Measurements from ENCODE around the gene CDC6.

The CDC6 gene

GRCh38 chr17:40343219-40344119, 55.8 kb downstream of the CDC6 start:
- no peak for DNase-seq (ENCODE audit: extremely low spot score)
- ChIA-PET POLR2A (interaction anchor here (0.9 to 1.2 kb wide), 3 partner anchors 8 to 27 kb away, joined by 3 to 4 read pairs (median 3); no protein-coding TSS in a partner anchor), CTCF (interaction anchor here (0.6 to 3.0 kb wide), 3 partner anchors 11 to 133 kb away, joined by 4 to 17 read pairs (median 4); no protein-coding TSS in a partner anchor)
- TF ChIP-seq ZNF384 (IDR thresholded peaks at IDR 0.05) (no peak), L3MBTL2 (conservative IDR thresholded peaks at IDR 0.05) (no peak), ARNT (IDR thresholded peaks at IDR 0.05) (no peak), HDGF (IDR thresholded peaks at IDR 0.05; ENCODE audit: borderline replicate concordance) (no peak), SP1 (IDR thresholded peaks at IDR 0.05) (no peak), BHLHE40 (IDR thresholded peaks at IDR 0.05; ENCODE audit: borderline replicate concordance) (no peak), TARDBP (IDR thresholded peaks at IDR 0.05) (no peak), FOXM1 (IDR thresholded peaks at IDR 0.05; ENCODE audit: borderline replicate concordance) (no peak), FOXK2 (IDR thresholded peaks at IDR 0.05) (no peak), FOXA1 (IDR thresholded peaks at IDR 0.05) (no peak), LEF1 (IDR thresholded peaks at IDR 0.05; ENCODE audit: borderline replicate concordance) (no peak), ELF4 (IDR thresholded peaks at IDR 0.05) (no peak)

GRCh38 chr17:40344421-40345160, 56.9 kb downstream of the CDC6 start:
- POLR2A ChIA-PET = interaction anchor here (0.5 to 1.8 kb wide), 6 partner anchors 27 to 204 kb away, joined by 3 to 10 read pairs (median 4); partner anchors contain the start of gene CASC3
- TF ChIP-seq FOXA1 (IDR thresholded peaks at IDR 0.05) (no peak), BHLHE40 (IDR thresholded peaks at IDR 0.05; ENCODE audit: borderline replicate concordance) (no peak), ARNT (IDR thresholded peaks at IDR 0.05) (no peak), NFRKB (IDR thresholded peaks at IDR 0.05) (no peak), HDGF (IDR thresholded peaks at IDR 0.05; ENCODE audit: borderline replicate concordance) (no peak), SP1 (IDR thresholded peaks at IDR 0.05) (no peak), FOXK2 (IDR thresholded peaks at IDR 0.05) (no peak)
- DNase-seq (ENCODE audit: extremely low spot score) = no peak
- CTCF ChIA-PET = interaction anchor here (0.9 to 3.0 kb wide), 3 partner anchors 10 to 42 kb away, joined by 3 to 17 read pairs (median 4); no protein-coding TSS in a partner anchor

- DNase-seq (ENCODE audit: extremely low spot score) = no peak
- TF ChIP-seq ZNF384 (IDR thresholded peaks at IDR 0.05) (no peak), ELF4 (IDR thresholded peaks at IDR 0.05) (no peak), NFRKB (IDR thresholded peaks at IDR 0.05) (no peak), TARDBP (IDR thresholded peaks at IDR 0.05) (no peak), FOXK2 (IDR thresholded peaks at IDR 0.05) (no peak), BHLHE40 (IDR thresholded peaks at IDR 0.05; ENCODE audit: borderline replicate concordance) (no peak)
- POLR2A ChIA-PET = interaction anchor here (0.7 to 1.8 kb wide), 7 partner anchors 10 to 57 kb away, joined by 3 to 10 read pairs (median 4); no protein-coding TSS in a partner anchor
- CTCF ChIA-PET = interaction anchor here (0.6 to 3.0 kb wide), 4 partner anchors 9 to 88 kb away, joined by 3 to 17 read pairs (median 4); no protein-coding TSS in a partner anchor
These were observed 57.7 kb downstream of the CDC6 start for GRCh38 chr17:40345161-40345993.

GRCh38 chr17:40345994-40346764, 58.5 kb downstream of the CDC6 start:
- ChIA-PET POLR2A (interaction anchor here (1.1 to 1.8 kb wide), 6 partner anchors 9 to 58 kb away, joined by 4 to 10 read pairs (median 4); no protein-coding TSS in a partner anchor), CTCF (interaction anchor here (0.6 to 3.0 kb wide), 4 partner anchors 9 to 89 kb away, joined by 3 to 17 read pairs (median 4); no protein-coding TSS in a partner anchor)
- TF ChIP-seq L3MBTL2 (conservative IDR thresholded peaks at IDR 0.05) = no peak
- DNase-seq (ENCODE audit: extremely low spot score) = no peak

GRCh38 chr17:40346765-40347158, 59.1 kb downstream of the CDC6 start:
- ChIA-PET POLR2A (interaction anchor here (1.3 kb wide), 1 partner anchor 30 kb away, joined by 4 read pairs; no protein-coding TSS in a partner anchor), CTCF (no interaction called here)
- TF ChIP-seq L3MBTL2 (conservative IDR thresholded peaks at IDR 0.05) = no peak
- no peak for DNase-seq (ENCODE audit: extremely low spot score)

GRCh38 chr17:40347319-40348135, 59.8 kb downstream of the CDC6 start:
- TF ChIP-seq ZNF384 (IDR thresholded peaks at IDR 0.05) = no peak
- no peak for TF ChIP-seq HDGF (IDR thresholded peaks at IDR 0.05; ENCODE audit: borderline replicate concordance)
- no peak for TF ChIP-seq FOXK2 (IDR thresholded peaks at IDR 0.05)
- TF ChIP-seq ELF4 (IDR thresholded peaks at IDR 0.05) = no peak
- TF ChIP-seq FOXM1 (IDR thresholded peaks at IDR 0.05; ENCODE audit: borderline replicate concordance) = no peak
- ChIA-PET POLR2A (no interaction called here), CTCF (interaction anchor here (0.8 kb wide), 1 partner anchor 44 kb away, joined by 4 read pairs; no protein-coding TSS in a partner anchor)
- DNase-seq (ENCODE audit: extremely low spot score) = no peak

- TF ChIP-seq ZNF384 (IDR thresholded peaks at IDR 0.05) (no peak), NFRKB (IDR thresholded peaks at IDR 0.05) (no peak), CTBP1 (IDR thresholded peaks at IDR 0.05; ENCODE audit: borderline replicate concordance) (no peak), ELF4 (IDR thresholded peaks at IDR 0.05) (no peak), FOXK2 (IDR thresholded peaks at IDR 0.05) (no peak), LEF1 (IDR thresholded peaks at IDR 0.05; ENCODE audit: borderline replicate concordance) (no peak), FOXM1 (IDR thresholded peaks at IDR 0.05; ENCODE audit: borderline replicate concordance) (no peak), HDGF (IDR thresholded peaks at IDR 0.05; ENCODE audit: borderline replicate concordance) (no peak), FOXA1 (IDR thresholded peaks at IDR 0.05) (no peak), SP1 (IDR thresholded peaks at IDR 0.05) (no peak), SUZ12 (IDR thresholded peaks at IDR 0.05) (no peak), TARDBP (IDR thresholded peaks at IDR 0.05) (no peak), PKNOX1 (IDR thresholded peaks at IDR 0.05) (no peak), ARNT (IDR thresholded peaks at IDR 0.05) (no peak)
- DNase-seq (ENCODE audit: extremely low spot score) = no peak
- ChIA-PET POLR2A (no interaction called here), CTCF (interaction anchor here (0.8 to 0.9 kb wide), 2 partner anchors 14 to 45 kb away, joined by 3 to 4 read pairs; no protein-coding TSS in a partner anchor)
These were observed 60.4 kb downstream of the CDC6 start for GRCh38 chr17:40348136-40348504.
